Measurements from ENCODE around the gene SLC25A20.
"Not testable (repeated sequence)": the region's sequence is repeated elsewhere in the genome, so short reads cannot be mapped to it uniquely, and the experiment has no call there.

The SLC25A20 gene

GRCh38 chr3:48845170-48845569 is 53.5 kb downstream of the SLC25A20 start:
- DNase-seq: no peak

DNA sequence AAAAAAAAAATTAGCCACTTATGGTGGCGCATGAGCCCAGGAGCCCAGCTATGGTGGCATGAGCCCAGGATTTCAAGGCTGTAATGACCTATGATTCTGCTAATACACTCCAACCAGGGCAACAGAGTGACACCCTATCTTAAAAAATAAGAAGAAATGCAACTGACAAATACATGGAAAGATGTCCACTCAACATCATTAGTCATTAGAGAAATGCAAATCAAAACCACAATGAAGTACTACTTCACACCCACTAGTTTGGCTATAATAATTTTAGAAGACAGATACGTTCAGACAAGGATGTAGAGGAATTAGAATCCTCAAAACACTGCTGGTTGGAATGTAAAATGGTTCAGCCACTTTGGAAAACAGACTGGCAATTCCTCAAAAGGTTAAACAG is 61.5 kb downstream of the SLC25A20 start:
- no peak for DNase-seq

- DNase-seq: no peak
Measured at GRCh38 chr3:48835650-48836366, 62.9 kb downstream of the SLC25A20 start.

DNA sequence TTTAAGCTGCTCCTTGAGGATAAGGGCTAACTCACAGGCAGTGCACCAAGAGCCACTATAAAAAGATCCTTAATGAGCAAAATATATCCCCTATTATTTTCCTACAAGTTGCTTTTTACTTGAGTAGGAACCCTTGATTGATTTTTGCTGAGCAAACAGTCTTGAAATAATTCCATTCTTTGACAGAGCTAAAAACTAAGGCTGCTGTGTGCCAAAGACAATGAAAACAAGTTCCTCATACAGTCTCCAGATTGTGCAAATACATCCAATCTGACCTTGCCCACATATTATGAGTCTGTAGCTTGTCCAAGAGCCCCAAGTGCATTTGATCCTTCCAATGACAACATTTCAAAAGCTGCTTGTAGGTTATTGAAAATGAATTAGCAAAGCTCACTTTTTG is 66.0 kb downstream of the SLC25A20 start:
- DNase-seq: no peak

DNA sequence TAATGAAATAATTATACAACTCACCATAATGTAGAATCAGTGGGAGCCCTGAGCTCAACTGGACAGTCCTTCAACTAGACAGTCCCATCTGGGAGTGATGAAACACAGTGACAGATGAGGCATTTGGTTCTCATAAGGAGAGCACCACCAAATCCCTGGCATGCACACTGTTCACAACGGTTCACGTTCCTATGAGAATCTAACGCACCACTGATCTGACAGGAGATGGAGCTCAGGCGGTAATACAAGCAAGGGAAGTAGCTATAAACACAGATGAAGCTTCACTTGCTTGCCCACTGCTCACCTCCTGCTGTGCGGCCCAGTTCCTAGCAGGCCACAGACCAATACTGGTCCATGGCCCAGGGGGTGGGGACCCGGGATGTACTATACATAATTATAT is 68.0 kb downstream of the SLC25A20 start:
- DNase-seq: no peak

- DNase-seq: not testable (repeated sequence)
Measured at GRCh38 chr3:48829525-48829924, 69.2 kb downstream of the SLC25A20 start.

- not testable (repeated sequence) for DNase-seq
Measured at GRCh38 chr3:48827874-48828273, 70.8 kb downstream of the SLC25A20 start.

- DNase-seq: no peak
Measured at GRCh38 chr3:48826451-48826850, 72.2 kb downstream of the SLC25A20 start.

GRCh38 chr3:48820612-48821324 is 77.9 kb downstream of the SLC25A20 start:
- no peak for DNase-seq

GRCh38 chr3:48819234-48820221 is 79.2 kb downstream of the SLC25A20 start:
- no peak for DNase-seq

GRCh38 chr3:48811524-48811923 is 87.2 kb downstream of the SLC25A20 start:
- DNase-seq: no peak

Data from stimulated activated CD4-positive, alpha-beta T cell treated with anti-CD3 and anti-CD28 coated beads, Interleukin-12 subunit alpha, Interleukin-12 subunit beta, amount 100 ng/mL, for 4 hours (primary cell).